GM21529 (cell line): ENCODE measurements around the gene RASGEF1C.
"Not testable (repeated sequence)": the region's sequence is repeated elsewhere in the genome, so short reads cannot be mapped to it uniquely, and the experiment has no call there.

Experiments
- ATAC-seq: cut with Tn5 transposase; IDR thresholded peaks from one replicate; pipeline ENCODE4 v1.9.1; 2021; ENCODE audit not compliant: unreplicated experiment

The RASGEF1C gene

DNA sequence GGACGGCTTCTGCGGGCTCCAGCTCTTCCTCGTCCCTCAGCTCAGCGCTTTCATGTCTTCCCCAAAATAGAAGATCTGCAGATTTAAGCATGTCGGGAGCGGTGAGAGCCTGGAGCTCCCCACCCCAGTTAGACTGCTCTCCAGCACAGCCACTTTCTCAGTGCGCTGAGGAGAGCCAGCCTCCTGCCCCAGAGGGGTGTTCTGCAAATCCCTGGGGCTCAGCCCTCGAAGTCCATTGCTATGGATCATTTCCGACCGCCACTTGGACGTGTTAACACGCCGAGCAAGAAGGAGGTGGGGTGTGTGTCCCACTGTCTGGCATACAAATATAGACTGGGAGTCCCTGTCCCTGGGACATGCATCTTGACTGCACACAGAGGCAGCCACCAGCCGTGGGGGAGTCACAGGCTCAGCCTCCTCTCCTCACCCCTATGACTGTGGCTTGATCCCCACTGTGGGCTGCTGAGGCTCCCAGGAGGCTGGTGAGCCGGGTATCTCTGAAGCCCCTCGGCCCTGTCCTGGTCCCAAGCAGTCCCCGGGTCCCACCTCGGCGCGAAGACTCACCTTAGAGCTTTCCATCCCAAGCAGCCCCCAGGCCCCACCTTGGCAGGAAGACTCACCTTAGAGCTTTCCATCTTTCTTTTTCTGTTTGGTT lies 107.4 kb downstream of the RASGEF1C start:
- ATAC-seq: no peak

DNA sequence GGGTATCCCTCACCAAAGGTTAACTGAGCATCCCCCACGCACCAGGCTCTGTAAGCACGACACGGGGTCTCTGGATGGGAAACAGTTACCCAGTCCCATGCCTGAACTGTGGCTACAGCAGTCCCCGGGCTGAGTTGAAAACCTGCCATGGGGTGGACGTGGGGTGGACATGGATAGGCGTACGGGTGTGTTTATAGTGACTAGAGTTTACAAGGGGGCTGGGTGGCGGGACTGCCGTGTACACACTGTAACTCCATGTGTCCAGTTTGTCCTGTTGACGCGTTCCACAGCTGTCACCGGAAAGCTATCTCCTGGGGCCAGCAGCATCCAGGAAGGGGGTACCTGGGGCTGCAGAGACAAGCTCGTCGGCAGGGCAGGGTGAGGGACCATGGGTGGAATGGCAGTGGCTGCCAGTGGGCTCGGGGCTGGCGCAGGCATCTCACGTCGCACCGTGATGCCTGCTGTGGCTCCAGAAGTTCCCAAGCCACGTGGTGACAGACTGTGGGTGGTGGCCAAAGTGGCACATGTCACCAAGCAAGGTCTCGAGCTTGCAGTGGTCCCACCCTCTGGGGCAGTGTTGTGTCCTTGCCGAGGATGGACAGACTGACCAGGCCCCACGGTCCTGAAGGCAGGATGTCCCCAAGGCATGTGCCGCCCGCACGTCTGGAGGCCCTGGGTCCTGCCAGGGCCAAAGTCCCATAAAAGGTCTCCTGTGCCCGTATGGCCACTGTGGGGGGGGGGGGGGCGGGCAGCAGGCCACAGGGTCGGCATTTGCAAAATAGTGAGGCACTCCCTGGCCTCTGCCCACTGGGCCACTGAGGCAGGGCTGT lies 108.2 kb downstream of the RASGEF1C start:
- ATAC-seq: no peak

DNA sequence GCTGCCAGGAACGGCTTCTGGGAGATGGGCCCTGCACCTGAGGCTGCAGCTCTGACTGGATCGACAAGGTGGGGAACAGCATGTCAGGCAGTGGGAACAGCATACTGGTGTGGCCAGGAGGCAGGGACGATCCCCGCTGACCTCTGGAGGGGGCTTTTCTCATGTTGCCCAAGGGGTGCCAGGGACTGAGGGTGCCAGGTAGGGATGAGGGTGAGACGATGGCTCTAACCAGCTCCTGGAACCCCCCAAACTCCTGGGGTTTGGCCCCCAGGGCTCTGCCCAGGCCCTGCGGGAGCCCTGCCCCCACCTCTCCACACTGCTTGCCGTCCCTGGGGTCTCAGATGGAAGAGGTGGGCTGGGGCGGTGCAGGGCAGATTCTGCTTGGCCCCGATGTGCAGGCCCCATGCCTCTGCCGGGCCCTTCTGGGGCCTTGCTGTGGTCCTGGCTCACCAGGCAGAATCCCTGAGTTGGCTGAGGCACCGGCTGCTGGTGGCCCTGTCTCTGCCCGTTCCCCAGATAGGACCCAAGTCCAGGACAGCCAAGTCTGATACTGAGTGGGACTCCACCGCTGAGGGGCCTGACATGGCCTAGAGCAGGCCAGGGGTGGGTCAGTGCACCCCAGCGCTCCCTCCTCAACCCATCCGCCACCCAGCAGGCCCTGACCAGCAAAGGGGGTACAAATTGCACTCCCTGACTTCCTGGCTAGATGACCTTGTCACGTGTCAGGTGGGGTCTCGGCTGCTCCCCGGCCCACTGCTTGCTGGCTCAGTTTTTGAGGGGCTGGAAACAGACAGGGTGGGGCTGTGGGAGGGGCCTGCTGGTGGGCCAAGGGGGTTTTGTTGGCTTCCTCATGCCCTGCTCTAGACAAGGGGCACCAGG lies 109.0 kb downstream of the RASGEF1C start:
- no peak for ATAC-seq

DNA sequence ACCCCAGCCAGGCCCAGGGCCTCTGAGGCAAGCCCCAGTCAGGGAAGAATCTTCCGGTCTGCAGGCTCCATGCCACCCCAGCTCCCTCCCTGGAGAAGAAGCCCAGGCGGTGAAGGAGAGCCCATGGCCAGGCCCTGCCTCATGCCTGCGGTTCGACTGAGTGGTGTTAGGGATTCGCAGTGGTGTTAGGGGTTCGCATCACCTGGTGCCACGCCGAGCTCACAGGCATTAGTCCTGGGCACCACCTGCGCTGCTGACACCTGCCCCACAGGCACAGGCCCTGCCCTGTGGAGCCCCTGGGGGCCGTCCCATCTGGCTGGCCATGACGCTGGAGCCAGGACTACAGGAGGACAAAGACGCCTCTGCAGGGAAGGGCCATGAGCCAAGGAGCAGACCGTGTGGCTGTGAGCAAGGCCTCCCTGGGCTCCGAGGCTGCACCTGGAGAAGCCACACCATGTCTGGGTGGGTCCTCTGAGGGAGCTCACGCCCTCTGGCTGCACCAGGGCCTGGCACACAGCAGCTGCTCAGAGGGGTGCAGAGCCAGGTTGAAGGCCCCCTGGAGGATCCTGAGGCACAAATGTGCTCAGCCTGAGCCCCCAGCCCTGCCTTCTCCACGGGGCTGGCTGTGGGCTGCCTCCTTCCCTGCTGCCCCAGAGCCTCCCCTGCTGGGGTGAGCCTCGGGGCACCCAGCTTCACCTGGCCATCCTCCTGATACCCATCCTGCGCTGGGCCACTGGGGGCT lies 109.8 kb downstream of the RASGEF1C start:
- ATAC-seq: no peak

DNA sequence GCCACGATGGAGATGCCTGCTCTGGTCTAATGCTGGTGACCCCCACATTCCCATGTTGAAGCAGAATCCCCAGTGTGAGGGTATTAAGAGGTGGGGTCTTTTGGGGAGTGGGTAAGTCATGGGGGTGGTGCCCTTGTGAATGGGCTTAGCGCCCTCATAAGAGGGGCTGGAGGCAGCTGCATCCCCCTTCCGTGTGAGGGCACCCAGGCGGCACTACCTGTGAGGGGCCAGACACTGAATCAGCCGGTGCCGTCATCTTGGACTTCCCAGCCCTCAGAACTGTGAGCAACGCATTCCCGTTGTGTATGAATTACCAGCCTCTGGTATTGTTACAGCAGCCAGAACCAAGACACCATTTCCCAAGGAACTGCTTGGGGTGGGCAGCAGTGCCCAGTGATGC lies 110.5 kb downstream of the RASGEF1C start:
- ATAC-seq: no peak

DNA sequence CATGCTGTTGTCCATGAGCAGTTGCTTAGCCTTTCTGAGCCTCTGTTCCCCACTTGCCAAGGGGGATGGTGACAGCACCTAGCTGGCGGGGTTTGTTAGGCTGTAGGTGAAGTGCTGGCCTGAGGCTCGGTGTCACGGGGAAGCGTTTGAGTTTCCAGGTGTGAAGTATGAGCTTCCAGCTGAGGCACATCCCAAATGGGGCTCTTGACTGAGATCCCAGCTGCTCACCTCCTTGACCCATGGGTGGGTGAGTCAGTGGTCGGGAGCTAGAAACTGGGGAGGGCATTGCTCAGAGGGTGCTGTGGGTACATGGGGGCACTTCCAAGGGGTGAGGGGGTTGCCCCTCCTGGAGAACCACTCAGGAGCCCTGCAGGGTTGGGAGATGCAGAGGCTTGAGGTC lies 111.1 kb downstream of the RASGEF1C start:
- no peak for ATAC-seq

DNA sequence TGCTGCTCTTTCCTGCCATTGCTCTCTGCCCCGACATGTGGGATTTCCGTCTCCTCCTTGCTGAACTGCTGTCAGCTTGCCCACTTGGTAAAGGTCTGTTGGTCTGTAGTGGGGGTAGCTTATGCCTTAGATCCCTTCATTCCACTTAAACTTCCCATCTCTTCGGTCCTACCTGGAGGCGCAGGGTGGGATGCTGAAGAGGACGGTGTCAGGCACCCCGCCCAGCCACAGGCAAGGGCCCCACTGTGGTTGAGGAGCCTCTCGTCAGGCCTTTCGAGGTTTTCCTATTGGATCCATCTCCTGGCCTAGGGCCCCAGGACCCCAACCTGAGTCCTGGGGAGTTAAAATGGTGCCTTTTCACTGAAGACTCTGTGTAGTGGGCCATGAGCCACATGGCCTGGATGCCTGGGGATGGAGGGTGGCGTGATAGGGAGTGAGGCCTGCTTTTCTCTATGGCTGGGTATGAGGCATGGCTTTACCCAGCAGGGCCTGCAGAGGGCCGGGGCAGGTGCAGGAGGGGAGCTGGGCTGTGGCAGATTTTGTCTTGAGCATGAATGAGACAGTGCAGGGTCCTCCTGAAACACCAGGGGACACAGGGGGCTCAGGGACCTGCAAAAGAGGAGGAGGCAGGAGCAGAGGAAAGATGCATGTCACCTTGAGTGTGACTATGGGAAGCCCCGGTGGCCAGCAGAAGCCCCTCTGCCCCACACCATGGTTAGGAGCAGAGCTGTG lies 111.7 kb downstream of the RASGEF1C start:
- no peak for ATAC-seq

DNA sequence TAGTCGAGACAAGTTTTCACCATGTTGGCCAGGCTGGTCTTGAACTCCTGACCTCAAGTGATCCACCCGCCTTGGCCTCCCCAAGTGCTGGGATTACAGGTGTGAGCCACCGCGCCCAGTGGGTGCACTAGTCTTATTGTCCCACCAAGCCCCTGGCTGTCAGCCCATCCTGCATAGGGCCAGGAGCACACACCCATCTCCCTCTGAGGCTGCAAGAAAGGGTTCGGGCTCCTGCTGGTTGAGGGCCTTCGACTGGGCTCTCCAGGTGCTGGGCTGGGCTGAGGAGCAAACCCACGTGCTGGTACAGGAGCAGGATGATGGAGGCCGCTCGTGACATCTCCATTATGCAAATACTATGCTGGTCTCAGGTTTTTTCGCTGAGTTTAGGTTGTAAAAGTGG lies 112.4 kb downstream of the RASGEF1C start:
- no peak for ATAC-seq

DNA sequence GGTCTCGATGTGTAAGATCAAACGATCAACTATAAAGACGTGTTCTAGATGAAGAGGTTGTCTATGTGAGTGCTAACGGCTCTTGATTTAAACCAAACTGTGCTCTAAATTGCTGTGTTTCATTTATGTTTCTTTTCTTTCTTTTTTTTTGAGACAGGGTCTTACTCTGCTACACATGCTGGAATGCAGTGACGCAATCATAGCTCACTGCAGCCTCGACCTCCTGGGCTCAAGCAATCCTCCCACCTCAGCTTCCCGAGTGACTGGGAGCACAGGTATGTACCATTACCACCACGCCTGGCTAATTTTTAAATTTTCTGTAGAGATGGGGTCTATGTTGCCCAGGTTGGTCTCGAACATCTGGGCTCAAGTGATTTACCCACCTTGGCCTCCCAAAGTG lies 113.5 kb downstream of the RASGEF1C start:
- no peak for ATAC-seq

DNA sequence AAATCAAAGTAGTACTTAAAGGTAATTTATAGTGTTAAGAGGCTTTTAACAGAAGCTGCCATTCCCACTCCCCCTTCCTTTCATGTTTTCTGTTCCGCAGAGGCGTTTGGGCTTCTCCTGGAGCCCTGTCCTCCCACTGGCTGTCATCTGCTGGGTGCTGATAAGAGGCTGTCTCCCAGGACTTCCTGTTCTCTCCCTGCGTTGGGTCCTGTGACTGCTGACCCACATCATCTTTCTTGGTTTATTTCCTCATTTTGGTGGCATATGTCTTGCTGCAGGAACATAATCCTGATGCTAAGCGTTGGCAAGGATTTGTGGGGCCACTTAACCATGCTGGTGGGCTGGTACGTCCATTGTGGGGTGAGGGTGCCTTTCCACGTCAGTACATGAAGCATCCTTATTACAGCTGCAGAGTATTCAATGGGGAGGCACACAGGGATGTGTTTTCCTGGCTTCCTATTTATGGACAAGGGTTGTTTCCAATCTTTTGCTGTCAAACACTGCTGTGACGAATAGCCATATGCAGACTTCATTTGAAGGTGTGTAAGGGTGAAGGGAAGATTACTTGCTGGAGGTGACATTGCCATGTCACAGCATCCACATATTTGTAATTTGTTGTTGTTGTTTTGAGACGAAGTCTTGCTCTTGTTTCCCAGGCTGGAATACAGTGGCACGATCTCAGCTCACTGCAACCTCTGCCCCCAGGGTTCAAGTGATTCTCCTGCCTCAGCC lies 115.2 kb downstream of the RASGEF1C start:
- ATAC-seq: no peak

DNA sequence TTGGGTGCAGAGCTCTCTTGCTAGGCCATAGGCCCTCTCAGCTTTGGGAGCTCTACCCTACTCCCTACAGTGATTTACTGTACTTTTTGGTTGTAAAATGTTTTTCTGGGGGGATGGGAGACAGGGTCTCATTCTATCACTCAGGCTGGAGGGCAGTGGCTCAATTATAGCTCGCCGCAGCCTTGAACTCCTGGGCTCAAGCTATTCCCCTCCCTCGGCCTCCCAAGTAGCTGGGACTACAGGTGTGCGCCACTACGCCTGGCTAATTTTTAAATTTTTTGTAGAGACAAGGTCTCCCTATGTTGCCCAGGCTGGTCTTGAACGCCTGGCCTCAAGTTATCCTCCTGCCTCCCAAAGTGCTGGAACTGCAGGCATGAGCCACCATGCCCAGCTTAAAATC lies 115.8 kb downstream of the RASGEF1C start:
- no peak for ATAC-seq

DNA sequence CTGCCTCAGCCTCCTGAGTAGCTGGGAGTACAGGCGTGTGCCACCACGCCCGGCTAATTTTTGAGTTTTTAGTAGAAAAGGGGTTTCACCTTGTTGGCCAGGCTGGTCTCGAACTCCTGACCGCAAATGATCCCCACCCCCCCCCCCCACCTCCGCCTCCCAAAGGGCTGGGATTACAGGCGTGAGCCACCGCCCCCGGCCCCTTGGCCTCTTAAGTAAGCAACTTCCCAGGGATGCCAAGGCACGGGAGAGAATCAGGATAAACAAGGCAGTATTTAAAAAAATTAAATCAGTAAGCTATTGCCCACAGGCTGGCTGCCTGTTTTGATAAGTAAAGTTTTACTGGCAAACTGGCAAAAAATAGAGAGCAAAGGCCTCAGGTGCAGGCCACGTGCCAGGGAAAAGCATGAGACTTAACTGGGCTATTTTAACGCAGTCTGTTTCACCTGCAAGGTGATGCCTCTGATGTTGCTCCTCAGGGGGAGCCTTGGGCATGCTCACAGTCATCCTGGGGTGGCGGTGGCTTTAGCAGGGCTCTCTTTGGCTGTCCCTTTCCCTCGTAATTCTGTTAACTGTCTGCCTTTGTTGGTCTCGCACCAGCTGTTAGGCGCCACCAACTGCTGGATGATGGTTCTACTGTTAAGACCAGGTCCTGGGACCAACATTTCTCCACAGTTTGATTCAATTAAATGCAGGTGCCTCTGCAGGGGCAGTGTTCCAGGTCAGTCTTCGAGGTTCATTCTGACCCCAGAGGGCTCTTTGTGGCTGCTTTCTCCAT lies 118.1 kb downstream of the RASGEF1C start:
- ATAC-seq: no peak

DNA sequence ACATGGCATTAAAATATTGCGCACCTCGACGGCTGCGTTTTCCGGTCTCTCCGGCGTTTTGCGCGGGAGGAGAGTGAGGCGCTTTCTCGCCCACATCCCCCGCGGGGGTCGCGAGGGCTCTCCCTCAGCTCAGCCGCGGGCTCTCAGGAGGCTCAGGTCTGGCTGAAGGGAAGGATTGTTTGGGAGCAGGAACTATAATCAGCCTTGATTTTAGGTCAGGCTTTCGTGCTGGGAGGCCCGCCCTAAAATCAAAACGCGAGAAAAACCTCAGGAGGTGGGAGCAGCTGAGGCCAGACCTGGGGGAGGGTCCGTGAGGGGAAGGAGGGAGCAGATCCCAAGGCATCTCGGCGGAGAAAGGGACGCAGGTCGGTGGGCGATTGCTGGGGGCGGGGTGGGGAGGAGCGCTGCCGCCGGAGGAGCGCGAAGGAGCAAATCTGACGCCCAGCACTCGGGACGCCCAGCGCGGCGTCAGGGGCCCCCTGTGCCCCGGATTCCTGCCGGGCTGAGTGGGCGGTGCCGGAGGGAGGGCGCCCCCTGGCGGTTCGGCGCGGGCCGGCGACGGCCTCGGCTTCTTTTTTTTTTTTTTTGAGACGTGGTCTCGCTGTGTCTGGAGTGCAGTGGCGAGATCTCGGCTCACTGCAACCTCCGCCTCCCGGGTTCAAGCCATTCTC lies 118.8 kb downstream of the RASGEF1C start:
- ATAC-seq: no peak

DNA sequence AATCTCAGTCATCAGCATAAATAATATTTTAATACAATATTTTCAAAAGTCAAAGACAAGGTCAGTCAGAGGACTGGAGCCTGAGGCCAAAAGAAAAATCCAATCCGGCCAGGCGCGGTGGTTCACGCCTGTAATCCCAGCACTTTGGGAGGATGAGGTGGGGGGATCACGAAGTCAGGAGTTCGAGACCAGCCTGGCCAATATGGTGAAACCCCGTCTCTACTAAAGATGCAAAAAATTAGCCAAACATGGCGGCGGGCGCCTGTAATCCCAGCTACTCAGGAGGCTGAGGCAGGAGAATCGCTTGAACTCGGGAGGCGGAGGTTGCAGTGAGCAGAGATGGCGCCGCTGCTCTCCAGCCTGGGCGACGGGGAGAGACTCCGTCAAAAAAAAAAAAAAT lies 119.4 kb downstream of the RASGEF1C start:
- ATAC-seq: not testable (repeated sequence)

DNA sequence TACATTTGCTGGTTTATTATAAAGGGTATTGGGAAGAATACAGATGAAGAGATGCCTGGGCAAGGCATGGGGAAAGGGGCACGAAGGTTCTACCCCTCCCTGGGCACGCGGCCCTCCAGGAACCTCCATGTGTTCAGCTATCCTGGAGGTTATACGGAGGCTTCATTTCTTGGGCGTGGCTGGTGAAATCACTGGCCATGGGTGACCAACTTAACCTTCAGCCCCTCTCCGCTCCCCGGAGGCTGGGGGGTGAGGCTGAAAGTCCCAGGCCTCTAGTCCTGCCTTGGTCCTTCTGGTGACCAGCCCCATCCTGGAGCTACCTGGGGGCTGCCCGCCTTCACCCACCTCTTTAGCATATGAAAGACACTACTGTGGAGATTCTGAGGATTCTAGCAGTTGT lies 120.5 kb downstream of the RASGEF1C start:
- ATAC-seq: no peak

DNA sequence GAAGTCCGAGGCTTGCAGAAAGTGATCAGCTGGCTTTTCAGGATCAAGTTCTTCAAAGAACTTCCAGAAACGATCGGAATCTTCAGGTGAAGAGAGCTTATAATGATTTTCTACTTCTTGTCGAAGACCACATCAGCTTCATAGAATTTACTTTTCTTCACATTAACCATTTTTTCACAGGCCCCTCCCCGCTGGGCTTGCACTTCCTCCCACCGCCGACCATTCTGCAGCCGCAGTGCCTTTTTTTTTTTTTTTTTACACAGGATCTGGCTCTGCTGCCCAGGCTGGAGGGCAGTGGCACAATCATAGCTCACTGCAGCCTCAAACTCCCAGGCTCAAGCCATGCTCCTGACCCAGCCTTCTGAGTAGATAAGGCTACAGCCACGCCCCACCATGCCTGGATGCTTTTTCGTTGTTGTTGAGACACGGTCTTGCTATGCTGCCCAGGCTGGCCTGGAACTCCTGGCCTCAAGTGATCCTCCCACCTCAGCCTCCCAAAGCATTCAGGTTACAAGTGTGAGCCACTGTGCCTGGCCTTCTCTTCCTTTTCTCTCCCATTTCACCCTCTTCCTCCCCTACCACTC lies 122.1 kb downstream of the RASGEF1C start:
- ATAC-seq: no peak

DNA sequence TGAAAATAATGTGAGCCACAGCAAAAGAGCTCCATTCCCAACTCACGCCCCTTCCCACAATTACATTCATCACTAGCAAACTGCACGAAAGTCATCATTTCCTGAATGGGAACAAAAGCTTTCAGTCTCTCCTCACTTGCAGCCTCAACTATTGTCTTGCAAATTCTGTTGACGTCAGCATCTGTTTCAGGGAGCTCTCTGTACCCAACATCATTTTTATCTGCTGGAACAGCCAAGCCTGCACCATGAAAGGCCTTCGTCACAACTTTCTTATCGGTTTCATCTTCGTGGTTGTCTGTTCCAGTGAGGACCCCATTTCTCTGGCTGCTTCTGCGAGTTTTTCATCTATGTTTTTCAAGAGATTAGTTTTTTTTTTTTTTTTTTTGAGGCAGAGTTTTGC lies 123.2 kb downstream of the RASGEF1C start:
- no peak for ATAC-seq
